GM18909 (cell line): ENCODE data around the gene SLC35C1.
A peak's percentile ranks its signal among the peaks of the same experiment; 100 is the strongest.

Experiments
- ATAC-seq: cut with Tn5 transposase; IDR thresholded peaks from one replicate; pipeline ENCODE4 v1.9.1; 2021; ENCODE audit warnings: mild to moderate bottlenecking; ENCODE audit not compliant: unreplicated experiment, poor library complexity

The SLC35C1 gene

DNA sequence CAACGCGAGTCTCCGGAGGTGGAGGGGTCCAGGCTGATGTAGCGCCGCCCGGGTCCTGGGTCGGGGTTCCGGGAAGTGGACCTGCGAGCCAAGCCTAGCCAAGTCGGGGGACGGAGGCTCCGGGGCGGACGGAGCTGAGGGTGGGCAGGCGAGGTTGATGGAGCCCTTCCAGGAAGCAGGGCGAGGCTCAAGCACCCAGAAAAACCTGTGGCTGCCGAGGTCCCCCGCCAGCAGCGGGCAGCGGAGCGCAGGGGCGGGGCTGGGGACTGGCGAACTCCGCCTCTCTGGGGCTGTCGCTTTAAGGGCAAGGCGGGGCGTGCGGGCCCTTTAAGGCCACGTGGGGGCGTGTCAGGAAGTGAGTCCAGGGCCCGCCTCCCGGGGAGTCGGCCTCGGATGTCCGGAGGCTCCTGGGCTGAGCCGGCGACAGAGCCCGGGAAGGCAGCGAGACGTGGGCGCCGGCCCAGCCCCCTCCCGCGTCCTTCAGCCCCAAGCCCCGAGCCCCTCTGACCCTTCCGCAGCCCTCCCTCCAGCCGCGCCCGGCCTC, at the start of gene SLC35C1:
SLC35C1 (plus strand) TSS at position 389 of the 544 bp plus-strand sequence. CDS start 653 bp downstream, outside the sequence.
- ATAC-seq = peak; percentile 94

DNA sequence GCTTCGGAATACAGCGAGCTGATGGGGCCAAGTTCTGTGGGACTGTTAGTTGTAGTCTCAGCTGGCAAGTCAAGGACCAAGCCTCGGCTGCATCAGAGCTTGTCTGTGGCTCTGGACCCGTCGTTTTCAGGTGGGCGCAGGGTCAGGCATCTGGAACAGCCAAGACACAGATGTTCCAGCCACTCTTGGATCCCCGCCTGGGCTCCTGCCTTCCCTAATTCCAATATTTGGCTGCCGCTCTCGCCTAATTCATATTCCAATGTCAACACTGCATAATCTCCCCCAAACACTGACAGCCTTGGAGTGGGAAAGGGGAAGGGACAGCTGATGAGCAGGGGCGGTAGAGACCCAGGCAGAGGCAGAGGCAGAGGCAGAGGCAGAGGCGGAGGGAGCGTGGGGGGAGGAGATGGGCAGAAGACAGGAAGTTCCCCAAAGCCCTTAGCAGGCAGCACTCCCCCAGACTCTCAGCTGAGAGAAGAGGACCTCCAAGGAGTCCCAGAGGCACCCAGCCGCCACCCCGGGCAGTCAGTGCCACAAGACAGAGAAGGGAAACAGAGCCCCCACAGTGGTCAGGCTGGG, 49.6 kb upstream of the SLC35C1 start:
- ATAC-seq = no peak

DNA sequence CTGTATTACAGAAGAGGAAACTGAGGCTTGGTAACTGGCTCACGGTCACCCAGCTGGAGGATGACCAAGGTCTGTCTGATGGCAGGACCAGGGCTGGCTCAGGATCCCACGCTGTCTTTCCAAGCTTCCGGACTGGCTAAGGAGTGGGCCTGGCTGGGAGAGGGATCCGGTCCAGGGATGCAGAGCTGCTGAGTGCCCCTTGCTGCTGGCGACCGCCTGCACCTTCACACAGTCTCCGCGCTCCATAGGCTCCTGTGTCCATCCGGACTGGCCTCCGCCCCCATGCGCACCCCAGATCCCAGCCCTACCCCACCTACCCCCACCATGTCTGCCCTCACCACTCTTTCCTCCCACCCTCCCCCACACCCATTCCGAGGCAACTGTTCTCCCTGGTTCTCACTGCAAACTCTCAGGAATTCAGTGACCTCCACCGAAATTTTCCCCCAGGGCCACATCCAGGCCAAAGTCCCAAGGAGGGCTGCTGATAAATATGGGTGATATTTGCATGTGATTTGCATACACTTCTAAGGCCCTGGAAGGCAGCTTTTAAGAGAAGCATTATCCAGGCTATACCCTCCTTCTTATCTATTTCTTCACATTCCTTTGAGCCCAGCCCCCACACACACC, 48.5 kb upstream of the SLC35C1 start:
- no peak for ATAC-seq

DNA sequence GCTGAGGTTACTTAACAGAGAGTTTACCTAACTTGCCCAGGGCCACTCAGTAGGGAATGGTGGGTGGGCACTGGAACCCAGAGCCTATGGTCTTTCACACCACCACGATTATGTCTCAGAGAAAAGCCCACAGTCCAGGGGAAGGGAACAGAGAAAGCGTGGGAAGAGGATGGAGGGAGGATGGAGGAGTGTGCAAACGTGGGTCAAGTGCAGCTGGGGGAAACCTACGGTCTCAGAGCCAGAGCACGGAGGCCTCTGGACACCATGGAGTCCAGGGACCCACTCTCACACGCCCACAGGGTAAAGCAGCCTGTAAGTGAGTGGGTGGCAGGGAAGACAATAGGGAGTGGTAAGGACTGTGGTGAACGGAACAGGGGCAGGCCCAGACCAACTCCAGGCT, 47.3 kb upstream of the SLC35C1 start:
- no peak for ATAC-seq

DNA sequence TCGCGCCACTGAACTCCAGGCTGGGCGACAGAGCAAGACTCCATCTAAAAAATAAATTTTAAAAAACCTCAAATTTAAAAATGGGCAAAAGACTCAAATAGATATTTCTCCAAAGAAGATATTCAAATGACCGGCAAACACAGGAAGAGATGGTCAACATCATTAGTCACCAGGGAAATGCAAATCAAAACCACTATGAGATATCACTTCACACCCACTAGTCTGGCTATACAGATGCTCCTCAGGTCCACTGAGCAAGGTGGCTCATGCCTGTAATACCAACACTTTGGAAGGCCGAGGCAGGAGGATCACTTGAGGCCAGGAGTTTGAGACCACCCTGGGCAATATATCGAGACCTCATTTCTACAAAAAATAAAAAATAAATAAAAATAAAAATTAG, 43.3 kb upstream of the SLC35C1 start:
- no peak for ATAC-seq

DNA sequence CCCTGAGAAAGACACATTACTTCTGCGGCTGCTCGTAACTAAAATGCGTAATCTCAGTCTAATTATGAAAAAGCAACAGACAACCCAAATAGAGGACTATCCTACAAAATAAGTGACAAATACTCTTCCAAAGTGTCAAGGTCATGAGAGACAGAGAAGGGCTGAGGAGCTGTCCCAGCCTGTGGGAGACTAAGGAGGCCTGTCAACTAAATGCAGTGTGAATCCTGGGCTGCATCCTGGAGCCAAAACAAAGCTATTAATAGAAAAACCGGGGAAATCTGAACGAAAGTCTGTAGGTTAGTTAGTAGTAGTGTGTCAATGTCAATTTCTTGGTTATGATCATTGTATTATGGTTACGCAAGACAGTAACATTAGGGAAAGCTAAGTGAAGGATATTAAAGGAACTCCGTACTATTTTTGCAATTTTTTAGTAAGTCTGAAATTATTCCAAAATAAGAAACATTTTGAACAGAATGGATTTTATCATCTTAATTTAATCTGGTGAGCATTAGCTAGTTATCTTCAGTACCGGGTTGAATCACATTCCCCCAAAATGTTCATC, 39.8 kb upstream of the SLC35C1 start:
- no peak for ATAC-seq

DNA sequence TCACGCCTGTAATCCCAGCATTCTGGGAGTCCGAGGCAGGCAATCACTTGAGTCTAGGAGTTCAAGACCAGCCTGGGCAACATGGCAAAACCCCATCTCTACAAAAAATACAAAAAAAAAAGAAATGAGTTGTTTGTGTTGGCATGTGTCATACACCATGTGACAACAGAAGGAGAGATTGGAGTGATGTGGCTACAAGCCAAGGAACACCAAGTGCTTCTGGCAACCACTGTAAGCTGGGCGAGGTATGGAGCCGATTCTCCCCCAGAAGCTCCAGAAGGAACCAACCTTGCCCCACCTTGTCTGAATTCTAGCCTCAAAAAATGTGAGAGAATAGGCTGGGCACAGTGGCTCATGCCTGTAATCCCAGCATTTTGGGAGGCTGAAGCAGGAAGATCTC, 39.1 kb upstream of the SLC35C1 start:
- no peak for ATAC-seq

DNA sequence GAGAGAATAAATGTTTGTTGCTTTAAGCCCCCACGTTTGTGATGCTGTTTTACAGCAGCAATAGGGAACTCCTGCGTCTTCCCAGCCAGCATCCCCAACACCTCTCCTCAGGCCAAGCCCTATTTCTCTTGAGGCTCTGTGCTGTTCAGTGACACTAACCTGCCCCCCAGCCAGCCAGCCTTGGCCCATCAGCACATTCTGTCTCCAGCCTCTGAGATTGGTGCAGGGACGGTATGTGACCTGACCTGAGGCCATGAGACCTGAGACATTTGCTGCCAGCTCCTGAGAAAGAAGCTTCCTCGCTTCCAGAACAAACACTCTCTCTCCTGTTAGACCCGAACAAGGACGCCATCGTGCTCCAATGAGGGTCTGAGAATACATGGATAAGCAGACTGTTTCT, 38.5 kb upstream of the SLC35C1 start:
- ATAC-seq = no peak

DNA sequence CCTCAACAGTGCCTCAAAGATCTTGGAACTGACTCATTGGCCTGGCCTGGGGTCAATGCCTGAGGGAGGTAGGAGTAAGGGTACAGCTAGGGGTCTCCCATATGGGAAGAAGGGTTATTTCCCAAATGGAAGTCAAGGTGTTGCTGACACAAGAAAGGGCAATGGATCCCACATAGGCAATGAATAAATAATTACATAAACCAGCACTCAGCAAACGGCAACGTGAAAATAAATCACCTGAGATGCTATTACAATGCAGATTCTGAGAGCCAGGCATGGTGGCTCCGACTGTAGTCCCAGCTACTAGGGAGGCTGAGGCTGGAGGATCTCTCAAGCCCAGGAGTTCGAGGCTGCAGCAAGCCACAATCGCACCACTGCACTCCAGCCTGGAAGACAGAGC, 36.5 kb upstream of the SLC35C1 start:
- ATAC-seq = no peak

DNA sequence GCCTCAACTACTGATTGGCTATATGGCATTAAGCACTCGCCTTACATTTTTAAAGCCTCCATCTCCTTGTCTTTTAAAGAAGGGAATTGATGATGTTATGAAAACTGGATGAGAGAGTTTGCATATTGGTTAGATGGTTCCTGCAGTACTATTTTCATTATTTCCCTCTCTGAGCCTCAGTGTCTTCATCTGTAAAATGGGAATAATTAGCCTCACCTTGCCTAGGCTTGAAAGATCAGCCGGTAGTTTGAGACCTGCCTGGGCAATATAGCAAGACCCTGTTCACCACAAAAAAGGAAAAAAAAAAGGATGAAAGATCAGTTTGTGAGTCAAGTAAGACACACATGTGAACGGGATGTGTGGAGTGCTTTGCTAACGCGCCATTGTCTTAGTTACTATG, 35.0 kb upstream of the SLC35C1 start:
- no peak for ATAC-seq

DNA sequence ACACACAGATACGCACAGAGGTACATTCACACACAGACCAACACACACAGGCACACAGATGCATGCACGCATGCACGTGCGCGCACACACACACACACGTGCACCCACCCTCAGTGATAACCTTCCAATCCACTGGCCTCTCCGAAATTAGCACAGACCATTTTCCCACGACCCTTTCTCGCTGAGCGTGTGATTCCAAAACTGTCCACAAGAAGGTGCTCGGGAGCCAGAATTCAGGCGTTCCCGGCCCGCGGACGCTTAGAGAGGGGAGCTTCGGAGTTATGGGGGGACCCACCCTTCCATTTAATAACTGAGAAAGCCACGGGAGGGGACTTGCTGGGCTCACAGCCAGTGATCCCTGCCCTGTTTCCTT, 33.8 kb upstream of the SLC35C1 start:
- peak; percentile 51 for ATAC-seq

DNA sequence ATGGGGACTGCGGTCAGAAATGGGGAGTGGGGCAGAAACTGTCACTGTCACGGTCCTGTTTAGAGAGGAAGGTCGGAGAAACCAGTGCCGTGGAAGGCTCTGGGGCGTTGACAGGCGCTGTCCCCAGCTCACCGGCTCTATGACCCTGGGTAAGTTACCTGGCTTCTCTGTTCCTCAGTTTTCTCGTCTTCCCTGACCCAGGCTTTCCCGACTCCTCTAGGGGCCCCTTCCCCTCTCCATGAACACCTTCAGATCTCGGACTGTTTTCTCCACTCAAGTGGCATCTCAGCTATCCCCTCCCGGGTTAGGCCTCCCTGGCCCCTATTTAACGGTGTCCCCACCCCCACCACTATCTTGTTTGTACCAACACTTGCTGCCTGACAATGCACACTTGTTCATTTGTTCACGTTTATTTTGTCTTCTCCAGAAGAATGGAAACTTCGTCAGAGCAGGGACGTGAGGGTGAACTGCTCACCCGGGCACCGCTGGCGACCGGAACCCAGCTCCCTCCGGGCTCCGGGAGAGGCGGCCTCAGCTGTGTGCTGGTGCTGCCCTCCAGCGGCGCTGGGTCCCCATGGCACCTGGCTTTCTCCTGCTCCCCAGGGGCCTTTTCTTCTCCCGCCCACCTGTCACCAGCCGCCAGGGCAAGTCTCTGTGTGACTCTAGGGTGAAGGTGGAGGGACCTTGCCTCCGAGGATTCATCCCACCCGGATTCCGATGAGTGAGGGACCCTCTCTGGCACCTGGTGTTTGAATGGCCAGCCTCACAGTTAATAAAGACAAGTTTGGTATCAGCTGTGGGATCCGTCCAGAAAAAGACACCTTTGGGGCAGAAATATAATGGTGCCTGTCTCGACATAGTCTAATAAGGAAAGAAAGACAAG, 33.1 kb upstream of the SLC35C1 start:
- peak; percentile 87 for ATAC-seq

DNA sequence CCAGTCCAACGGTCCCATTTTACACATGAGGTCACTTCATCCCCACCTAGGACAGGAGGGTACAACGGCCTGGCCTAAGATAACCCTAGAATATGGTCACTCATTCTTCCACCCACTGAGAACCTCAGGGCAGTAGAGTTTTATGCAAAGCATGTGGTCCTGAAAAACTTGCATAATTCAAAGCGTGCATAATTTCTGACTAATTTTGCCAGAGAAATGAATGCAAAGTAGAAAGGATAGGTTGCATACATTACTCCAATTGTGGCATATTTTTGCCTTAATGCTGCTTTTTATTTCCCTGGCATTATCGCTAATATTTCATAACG, 32.5 kb upstream of the SLC35C1 start:
- ATAC-seq = no peak

DNA sequence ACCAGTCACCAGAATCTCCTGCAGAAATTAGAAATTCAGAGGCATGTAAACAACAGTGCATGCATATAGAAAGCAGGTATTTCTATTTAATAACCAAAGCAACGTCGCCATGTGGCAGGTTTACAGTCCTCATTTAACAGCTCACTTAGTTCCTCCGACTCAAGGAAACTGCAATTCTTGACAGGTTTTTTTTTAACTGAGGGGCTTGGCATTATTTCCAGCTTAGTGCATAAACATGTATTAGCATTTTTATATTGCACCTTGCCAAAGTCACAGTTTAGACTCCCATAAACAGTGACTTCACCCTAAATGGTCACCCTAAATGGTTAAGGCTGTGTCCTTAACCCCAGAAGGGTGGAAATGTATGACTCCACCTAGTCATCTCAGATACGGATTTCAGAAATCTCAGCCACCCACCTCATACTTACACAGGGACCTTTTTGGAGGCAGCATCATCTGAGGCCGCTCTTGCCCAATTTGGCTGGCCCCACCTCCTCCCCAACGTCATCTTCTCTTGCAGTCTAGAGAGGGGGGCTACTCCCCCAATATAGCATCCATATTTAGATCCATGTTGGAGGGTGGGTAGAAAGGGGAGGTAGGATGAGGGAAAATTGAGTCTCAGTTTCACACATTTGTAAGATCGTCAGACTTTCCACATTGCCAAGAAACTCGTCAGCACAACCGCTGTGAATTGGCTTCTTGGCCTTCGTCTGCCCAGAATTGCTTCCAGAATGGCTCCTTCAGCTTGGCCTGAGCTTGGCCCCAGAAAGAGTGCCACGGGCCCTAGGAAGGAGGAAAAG, 31.8 kb upstream of the SLC35C1 start:
- no peak for ATAC-seq

DNA sequence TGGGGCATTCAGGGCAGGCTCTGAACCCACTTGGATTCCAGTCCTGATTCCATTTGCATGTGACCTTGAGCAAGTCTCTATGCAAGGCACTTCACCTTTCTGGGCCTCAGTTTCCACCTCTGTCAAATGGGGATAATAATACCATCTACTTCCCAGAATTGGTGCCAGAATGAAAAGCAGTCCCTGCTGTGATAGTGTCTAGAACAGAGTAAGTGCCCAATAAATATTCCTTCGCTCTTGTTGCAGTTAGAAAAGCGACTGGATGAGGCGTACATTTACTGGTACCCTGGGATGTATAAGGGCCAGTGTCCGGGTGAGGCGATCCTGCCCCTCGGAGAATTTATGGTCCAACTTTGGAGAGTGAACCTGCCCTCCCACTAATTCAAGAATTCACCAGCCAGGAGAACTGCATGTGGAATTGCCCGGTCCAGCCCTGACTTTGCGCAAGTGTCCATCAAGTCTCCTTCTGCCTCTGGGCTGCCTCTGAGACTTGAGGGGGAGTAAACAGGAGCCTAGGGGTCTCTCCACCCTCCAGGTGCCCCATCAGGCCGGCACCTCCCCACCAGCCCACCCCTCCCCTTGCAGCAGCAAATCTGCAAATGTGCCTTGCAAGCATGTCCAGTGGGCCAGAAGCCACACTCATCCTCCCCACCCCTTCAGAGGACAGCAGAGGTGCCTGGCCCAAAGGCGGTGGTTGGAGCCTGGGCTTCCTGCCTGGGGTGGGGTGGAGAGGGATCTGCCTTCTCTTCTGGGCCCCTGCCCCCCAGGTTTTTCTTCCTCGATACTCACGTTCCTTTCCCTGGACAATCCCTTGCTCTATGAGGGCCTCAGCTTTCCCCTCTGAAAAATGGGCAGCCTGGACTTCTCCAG, 30.9 kb upstream of the SLC35C1 start:
- no peak for ATAC-seq

DNA sequence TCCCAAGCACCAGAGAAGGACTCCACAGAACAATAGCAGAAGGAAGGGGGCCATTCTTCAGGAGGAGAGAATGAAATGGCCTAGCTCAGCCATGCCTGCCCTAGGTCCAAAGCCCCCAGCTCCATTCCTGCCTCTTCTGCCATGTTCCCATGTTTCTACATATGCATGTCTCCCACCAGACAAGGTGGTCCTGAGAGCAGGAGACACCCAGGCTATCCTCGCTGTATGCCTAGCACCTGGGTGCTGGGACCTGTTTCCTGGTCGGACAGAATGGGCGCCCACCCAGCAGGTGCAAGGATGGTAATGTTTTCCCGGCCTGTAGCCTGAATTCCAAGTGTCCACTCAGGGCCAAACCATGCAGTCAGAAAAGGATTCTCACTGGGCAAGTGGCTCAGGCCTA, 30.2 kb upstream of the SLC35C1 start:
- ATAC-seq = no peak

DNA sequence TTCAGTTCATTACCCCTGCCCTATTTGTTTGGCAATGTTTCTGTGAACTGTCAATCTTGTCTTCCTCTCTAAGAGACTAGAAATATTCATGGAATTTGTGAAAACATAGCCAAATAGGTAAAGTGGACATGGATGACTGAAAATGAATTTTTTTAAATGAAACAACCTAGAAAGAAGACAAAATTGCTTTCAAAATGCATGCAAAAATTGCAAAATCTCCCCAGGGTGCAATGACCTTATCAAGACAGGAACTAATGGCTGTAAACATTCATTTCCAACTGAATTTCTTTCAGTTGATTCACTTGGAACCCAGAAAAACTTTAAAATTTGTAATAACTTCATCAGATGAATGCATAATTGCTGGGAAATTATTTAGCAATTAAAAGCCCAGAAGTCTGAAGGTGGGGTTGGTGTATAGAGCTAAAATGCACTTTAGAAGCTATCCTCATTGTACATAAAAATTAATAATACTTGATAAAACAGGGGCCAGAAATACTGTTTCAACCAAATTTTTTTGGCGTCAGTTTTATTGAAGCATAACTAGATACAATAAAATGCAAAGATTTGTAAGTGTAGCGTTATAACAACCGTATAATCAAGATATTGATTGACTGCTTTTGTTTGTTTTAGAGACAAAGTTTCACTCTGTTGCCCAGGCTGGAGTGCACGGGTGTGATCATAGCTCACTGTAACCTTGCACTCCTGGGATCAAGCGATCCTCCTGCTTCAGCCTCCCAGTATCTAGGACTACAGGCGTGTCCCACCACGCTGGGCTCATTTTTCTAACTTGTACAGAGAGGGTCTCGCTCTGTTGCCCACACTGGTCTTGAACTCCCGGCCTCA, 27.6 kb upstream of the SLC35C1 start:
- no peak for ATAC-seq

DNA sequence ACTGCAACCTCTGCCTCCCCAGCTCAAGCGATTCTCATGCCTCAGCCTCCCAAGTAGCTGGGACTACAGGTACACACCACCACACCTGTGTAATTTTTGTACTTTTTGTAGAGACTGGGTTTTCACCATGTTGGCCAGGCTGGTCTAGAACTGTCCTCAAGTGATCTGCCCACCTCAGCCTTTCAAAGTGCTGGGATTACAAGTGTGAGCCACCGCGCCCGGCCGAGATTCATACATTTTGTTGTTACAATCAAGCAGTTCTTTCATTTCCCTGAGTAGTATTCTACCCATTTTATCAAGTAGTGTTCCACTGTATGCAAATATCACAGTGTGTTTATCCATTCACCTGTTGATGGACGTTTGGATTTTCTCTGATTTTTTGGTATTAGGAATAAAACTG, 26.6 kb upstream of the SLC35C1 start:
- ATAC-seq = no peak

DNA sequence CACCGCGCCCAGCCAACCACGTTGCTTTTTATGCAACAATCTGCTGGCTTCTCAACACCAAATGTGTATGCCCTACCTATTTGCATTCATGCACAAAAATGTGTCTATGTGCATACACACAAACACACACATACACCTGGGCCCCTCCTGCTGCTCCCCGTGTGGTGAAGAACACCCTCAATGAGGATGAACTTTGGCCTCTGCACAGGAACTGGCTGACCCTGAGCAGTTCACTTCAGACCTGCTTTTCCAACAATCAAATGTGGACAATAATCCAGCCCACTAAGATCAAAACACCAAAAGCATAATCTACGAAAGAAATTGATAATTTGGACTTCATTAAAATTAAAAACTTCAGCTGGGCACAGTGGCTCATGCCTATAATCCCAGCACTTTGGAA, 25.3 kb upstream of the SLC35C1 start:
- ATAC-seq = no peak
